MM.1S (cell line): ENCODE data around the gene DUOXA2.

Source experiments
- CTCF ChIP-seq: fragments of 300-600 bp; sonication (generic); IDR thresholded peaks from 2 replicates; pipeline ENCODE4 v1.5.1; 2016; ENCODE audit warnings: antibody characterized with exemption, low read length, mixed read lengths
- EZH2 ChIP-seq: fragments of 300-600 bp; sonication (generic); optimal IDR thresholded peaks from 2 replicates; pipeline ENCODE3; 2017; ENCODE audit warnings: low read depth, mild to moderate bottlenecking, antibody characterized with exemption, low read length, mixed read lengths

- no peak for TF ChIP-seq CTCF
- TF ChIP-seq EZH2 = no peak
These were observed 41.6 kb downstream of the DUOXA2 start for GRCh38 chr15:45155739-45156138.
